NCI-H1694 (cell line): ENCODE data around the gene PDIA2.
"Not testable (repeated sequence)": the region's sequence is repeated elsewhere in the genome, so short reads cannot be mapped to it uniquely, and the experiment has no call there.

ENCODE experiments used
- DNase-seq: peaks from one replicate; lab custom pipeline; 2025; lab: John Stamatoyannopoulos, UW

PDIA2 gene

GRCh38 chr16:331181-331814, 48.3 kb downstream of the PDIA2 start:
- DNase-seq, result not testable (repeated sequence)

DNA sequence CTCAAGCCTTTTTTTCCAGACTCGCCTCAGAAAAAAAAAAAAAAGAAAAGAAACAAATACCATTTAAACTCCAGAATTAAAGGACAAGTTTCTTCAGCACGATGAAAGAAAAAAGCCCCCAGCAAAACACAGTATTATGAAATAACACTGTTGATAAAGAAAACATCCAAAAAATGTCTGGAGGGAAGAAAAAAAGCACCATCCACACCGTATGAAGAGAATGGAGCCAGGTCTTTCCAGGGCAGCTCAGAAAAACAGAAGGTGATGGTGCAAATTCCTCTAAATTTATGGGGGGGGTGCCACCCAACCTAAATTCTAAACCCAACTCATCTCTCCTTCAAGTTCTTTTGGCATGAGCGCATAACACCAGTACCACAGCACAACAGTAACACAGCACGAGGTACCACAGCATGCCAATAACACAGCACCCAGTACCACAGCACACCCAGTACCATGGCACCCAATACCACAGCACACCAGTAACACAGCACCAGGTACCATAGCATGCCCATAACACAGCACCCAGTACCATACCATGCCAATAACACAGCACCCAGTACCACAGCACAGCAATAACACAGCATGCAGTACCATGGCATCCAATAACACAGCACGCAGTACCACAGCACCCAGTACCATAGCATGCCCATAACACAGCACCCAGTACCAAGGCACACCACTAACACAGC, 50.6 kb downstream of the PDIA2 start:
- no peak for DNase-seq

- DNase-seq, result not testable (repeated sequence)
These were observed 51.3 kb downstream of the PDIA2 start for GRCh38 chr16:334164-334832.

- not testable (repeated sequence) for DNase-seq
These were observed 52.1 kb downstream of the PDIA2 start for GRCh38 chr16:334861-335632.

DNA sequence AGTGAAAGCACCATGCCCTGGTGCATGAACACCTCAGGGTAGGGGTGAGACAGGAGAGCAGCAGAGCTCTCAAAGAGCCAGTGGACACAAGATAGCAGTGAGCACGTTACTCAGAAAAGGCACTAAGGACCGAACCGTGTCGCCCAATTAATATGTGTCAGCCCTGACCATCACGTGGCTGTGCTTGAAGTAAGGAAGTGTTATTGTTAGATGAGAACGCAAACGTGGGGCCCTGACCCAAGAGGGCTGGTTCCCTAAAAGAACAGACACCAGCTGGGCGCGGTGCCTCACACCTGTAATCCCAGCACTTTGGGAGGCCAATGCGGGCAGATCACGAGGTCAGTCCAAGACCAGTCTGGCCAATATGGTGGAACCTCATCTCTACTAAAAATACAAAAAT, 53.3 kb downstream of the PDIA2 start:
- no peak for DNase-seq
